GM19372 (cell line): ENCODE measurements around the gene TEKT2.

Experiments
- ATAC-seq: cut with Tn5 transposase; IDR thresholded peaks from one replicate; pipeline ENCODE4 v1.9.1; 2021; ENCODE audit warnings: mild to moderate bottlenecking, low read depth, moderate library complexity; ENCODE audit not compliant: unreplicated experiment

TEKT2 gene

GRCh38 chr1:36083635-36084496 is at the start of gene TEKT2:
Gene TEKT2 (plus strand): TSS chr1:36084094. CDS start chr1:36084922, 828 bp downstream.
- no peak for ATAC-seq

- no peak for ATAC-seq
Measured at GRCh38 chr1:36034692-36035091, 49.2 kb upstream of the TEKT2 start.

- no peak for ATAC-seq
Measured at GRCh38 chr1:36035154-36035553, 48.7 kb upstream of the TEKT2 start.

- ATAC-seq, result no peak
Measured at GRCh38 chr1:36040238-36040637, 43.7 kb upstream of the TEKT2 start.

- ATAC-seq, result no peak
Measured at GRCh38 chr1:36051821-36052220, 32.1 kb upstream of the TEKT2 start.

GRCh38 chr1:36053978-36054377 is 29.9 kb upstream of the TEKT2 start:
- ATAC-seq, result no peak

GRCh38 chr1:36055706-36056105 is 28.2 kb upstream of the TEKT2 start:
- ATAC-seq, result no peak

GRCh38 chr1:36062315-36062714 is 21.6 kb upstream of the TEKT2 start:
- ATAC-seq, result no peak

- no peak for ATAC-seq
Measured at GRCh38 chr1:36067871-36068270, 16.0 kb upstream of the TEKT2 start.

GRCh38 chr1:36068866-36069265 is 15.0 kb upstream of the TEKT2 start:
- no peak for ATAC-seq

- no peak for ATAC-seq
Measured at GRCh38 chr1:36070349-36070748, 13.5 kb upstream of the TEKT2 start.

GRCh38 chr1:36076979-36077573 is 6.8 kb upstream of the TEKT2 start:
- ATAC-seq, result no peak

- ATAC-seq, result no peak
Measured at GRCh38 chr1:36080236-36080635, 3.7 kb upstream of the TEKT2 start.

GRCh38 chr1:36080801-36081200 is 3.1 kb upstream of the TEKT2 start:
- no peak for ATAC-seq

- ATAC-seq, result no peak
Measured at GRCh38 chr1:36081926-36082485, 1.9 kb upstream of the TEKT2 start.

- no peak for ATAC-seq
Measured at GRCh38 chr1:36083219-36083618, 675 bp upstream of the TEKT2 start.

- no peak for ATAC-seq
Measured at GRCh38 chr1:36084497-36085115, 712 bp downstream of the TEKT2 start.

- no peak for ATAC-seq
Measured at GRCh38 chr1:36085126-36085525, 1.2 kb downstream of the TEKT2 start.

GRCh38 chr1:36085686-36086526 is 2.0 kb downstream of the TEKT2 start:
- no peak for ATAC-seq

- no peak for ATAC-seq
Measured at GRCh38 chr1:36086529-36087232, 2.8 kb downstream of the TEKT2 start.
